ENCODE results near the gene COMMD8.

- no peak for TF ChIP-seq BHLHE40 (IDR thresholded peaks at IDR 0.05; ENCODE audit: borderline replicate concordance)
- TF ChIP-seq ELF4 (IDR thresholded peaks at IDR 0.05), result no peak
- no peak for TF ChIP-seq FOXA1 (IDR thresholded peaks at IDR 0.05)
- no peak for TF ChIP-seq SP1 (IDR thresholded peaks at IDR 0.05)
- no peak for TF ChIP-seq FOXK2 (IDR thresholded peaks at IDR 0.05)
- TF ChIP-seq FOXM1 (IDR thresholded peaks at IDR 0.05; ENCODE audit: borderline replicate concordance), result no peak
- no peak for TF ChIP-seq LEF1 (IDR thresholded peaks at IDR 0.05; ENCODE audit: borderline replicate concordance)
- no peak for TF ChIP-seq HDGF (IDR thresholded peaks at IDR 0.05; ENCODE audit: borderline replicate concordance)
- TF ChIP-seq TARDBP (IDR thresholded peaks at IDR 0.05), result no peak
- no peak for TF ChIP-seq SUZ12 (IDR thresholded peaks at IDR 0.05)
Observed at GRCh38 chr4:47432749-47433148, 30.8 kb downstream of the COMMD8 start.
